Aorta (tissue), 5 donors: ENCODE data around the gene ENTPD8. TPM values are rescaled to one million over a fixed set of nuclear protein-coding genes. Genes with fewer than 3 reads are reported as not detected.

ENCODE experiments used
- ATAC-seq: fragments of 200-7000 bp; cut with Tn5 transposase; one replicate; pipeline ENCODE4 v1.9.1; 2022; ENCODE audit warnings: moderate library complexity; ENCODE audit not compliant: low FRiP score
- DNase-seq, 2 donors: peaks; one replicate each; pipeline ENCODE4 v3.0.0-alpha.2; 2020
- H3K27ac ChIP-seq, 2 donors: one replicate each; pipeline ENCODE4 v1.5.1; 2013; ENCODE audit warnings: low read length in 2 of 2, mild to moderate bottlenecking in 2 of 2, moderate library complexity in 2 of 2, control low read depth in 1 of 2, inconsistent platforms in 1 of 2, low read depth in 1 of 2
- H3K27me3 ChIP-seq, 2 donors: one replicate each; pipeline ENCODE4 v1.6.1; 2013; ENCODE audit warnings: control low read depth in 1 of 2, low read length in 1 of 2, mild to moderate bottlenecking in 1 of 2, moderate library complexity in 1 of 2; ENCODE audit not compliant: insufficient read depth in 2 of 2, control insufficient read depth in 1 of 2
- H3K36me3 ChIP-seq, 2 donors: one replicate each; pipeline ENCODE4 v1.6.1; 2013; ENCODE audit warnings: control low read depth in 1 of 2, low read length in 1 of 2, mild to moderate bottlenecking in 1 of 2; ENCODE audit not compliant: insufficient read depth in 2 of 2, control insufficient read depth in 1 of 2
- H3K4me1 ChIP-seq, 2 donors: one replicate each; pipeline ENCODE4 v1.6.1; 2013; ENCODE audit warnings: low read length in 2 of 2, control low read depth in 1 of 2, mild to moderate bottlenecking in 1 of 2, moderate library complexity in 1 of 2; ENCODE audit not compliant: insufficient read depth in 2 of 2, control insufficient read depth in 1 of 2
- H3K4me3 ChIP-seq, 2 donors: one replicate each; pipeline ENCODE4 v1.5.1; 2013; ENCODE audit warnings: low read length in 2 of 2, control low read depth in 1 of 2, mild to moderate bottlenecking in 1 of 2
- H3K9me3 ChIP-seq: one replicate; pipeline ENCODE4 v1.6.1; 2013; ENCODE audit warnings: mild to moderate bottlenecking, low read length; ENCODE audit not compliant: control insufficient read depth
- WGBS, 2 donors: extraction: QIAGEN DNeasy Blood & Tissue Kit; methylation state at CpG; one replicate each; pipeline ENCODE4 v1.1.7; 2013; 5-methylcytosine and 5-hydroxymethylcytosine counted together
- intact Hi-C, 2 donors: fragments of 100-400 bp; cut with DNase I; formaldehyde crosslinking; loops; one replicate each; pipeline versions ENCODE4 v1.14.2 to v1.15.0; 2022
- polyA plus RNA-seq, 2 donors: library from polyadenylated mRNA; stranded (reverse); fragments of 200-250 nt; gene quantifications; one replicate each; pipeline ENCODE4 v1.2.3, GENCODE V29; 2013
- total RNA-seq, 2 donors: library from RNA; stranded (reverse); fragmentation: NEBNext Ultra II Directional; extraction: Animal tissue kit (Norgen Biotek cat#: 25700); gene quantifications; one replicate each; pipeline ENCODE4 v1.2.1, GENCODE V29; 2021
- donor health status: healthy with polysubstance abuse.
- donor health status: Bipolar disorder and iron deficiency.
- donor health status: DM: no; HTN: no; CAD: no.
- donor health status: DM: no; HTN: no; CAD: no.
- donor health status: DM: yes; HTN: yes; CAD: no.

Gene ENTPD8
- total and polyA plus RNA-seq, 4 donors, result 3.1 TPM; not detected in 3

- DNase-seq, result no peak
- Histone ChIP-seq H3K9me3 (no peaks in the 10 kb centered on the region), H3K36me3 (peaks cover 0 to 2% of the 10 kb centered on the region in 2 donors), H3K27ac (no peak overlapping the region), H3K4me1 (no peaks in the 10 kb centered on the region), H3K4me3 (no peak overlapping the region), H3K27me3 (no peaks in the 10 kb centered on the region)
- 96% methylated on average over 20 to 23 of the region's 23 CpGs for whole genome bisulfite sequencing, 2 donors
- no peak for ATAC-seq
- intact Hi-C loops, result no loop called here
These were observed 48.7 kb downstream of the ENTPD8 start for GRCh38 chr9:137392232-137393007.

DNA sequence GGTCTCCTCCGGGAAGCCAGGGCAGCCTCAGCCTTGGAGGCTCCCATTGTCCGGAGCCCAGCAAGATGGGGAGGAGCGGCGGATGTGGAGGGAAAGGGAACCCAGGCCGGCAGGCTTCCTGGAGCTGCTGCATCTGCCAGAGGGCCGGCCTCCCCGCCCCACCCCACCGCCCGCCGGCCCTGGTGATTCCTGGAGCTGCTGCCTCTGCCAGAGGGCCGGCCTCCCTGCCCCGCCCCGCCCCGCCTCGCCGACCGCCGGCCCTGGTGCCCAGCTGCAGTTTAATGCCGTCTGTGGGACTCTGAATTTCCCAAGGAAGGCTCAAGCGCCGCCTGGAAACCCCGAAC is 49.8 kb downstream of the ENTPD8 start:
- no peak overlapping the region for H3K27ac ChIP-seq
- H3K27me3 ChIP-seq, result no peaks in the 10 kb centered on the region
- WGBS, 2 donors, result 88% methylated on average over 22 of the region's 22 CpGs
- H3K36me3 ChIP-seq, result peaks cover 0 to 2% of the 10 kb centered on the region in 2 donors
- no peak overlapping the region for H3K4me3 ChIP-seq
- intact Hi-C loops, result no loop called here
- ATAC-seq (no peak), DNase-seq (no peak)
- no peaks in the 10 kb centered on the region for H3K4me1 ChIP-seq
- no peaks in the 10 kb centered on the region for H3K9me3 ChIP-seq

DNA sequence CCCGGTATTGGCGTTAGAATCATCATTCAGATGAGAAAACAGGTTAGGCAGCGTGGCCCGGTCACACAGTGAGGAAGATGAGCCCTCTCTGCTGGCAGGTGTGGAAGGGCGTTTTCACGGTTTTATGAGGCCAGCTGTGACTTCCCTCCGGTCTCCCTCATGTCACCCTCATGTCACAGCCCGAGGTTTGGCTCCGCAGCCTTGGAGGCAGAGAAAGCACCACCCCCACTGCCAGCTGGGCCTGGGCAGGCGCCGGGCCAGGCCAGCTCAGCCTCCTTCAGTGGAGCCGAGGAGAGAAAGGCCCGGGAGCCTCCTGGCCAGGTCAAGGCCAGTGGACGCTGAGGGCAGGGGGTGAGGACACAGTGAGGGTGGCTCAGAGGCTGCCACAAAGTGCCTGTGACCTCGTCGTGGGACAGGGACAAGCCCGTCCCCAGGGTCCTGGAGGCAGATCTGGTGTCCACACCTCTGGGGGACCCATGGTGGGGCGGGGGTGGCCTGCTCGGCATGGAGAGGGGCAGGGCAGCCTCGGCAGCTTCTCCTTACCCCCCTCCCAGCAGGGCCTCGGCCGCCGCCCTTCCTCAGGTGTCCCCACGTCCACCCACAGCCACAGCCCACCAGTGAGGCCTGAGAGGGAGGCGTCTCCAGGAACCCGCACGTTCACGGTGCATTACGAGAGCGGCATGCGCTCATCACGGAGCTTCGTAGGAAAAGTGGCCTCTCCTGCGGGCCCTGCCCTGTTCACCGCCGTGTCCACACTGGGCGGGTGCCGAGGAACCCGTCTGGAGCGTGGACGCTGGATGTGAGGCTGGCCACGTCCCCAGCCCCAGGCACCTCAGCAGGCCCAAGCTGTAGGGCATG is 50.4 kb downstream of the ENTPD8 start:
- no peak overlapping the region for H3K27ac ChIP-seq
- no peaks in the 10 kb centered on the region for H3K9me3 ChIP-seq
- 76 to 80% methylated on average over 42 of the region's 42 CpGs for WGBS, 2 donors
- no peaks in the 10 kb centered on the region for H3K4me1 ChIP-seq
- ATAC-seq, result peak; percentile 30
- H3K27me3 ChIP-seq, result no peaks in the 10 kb centered on the region
- peaks cover 0 to 2% of the 10 kb centered on the region in 2 donors for H3K36me3 ChIP-seq
- no peak overlapping the region for H3K4me3 ChIP-seq
- no peak for DNase-seq
- intact Hi-C loops, result no loop called here

DNA sequence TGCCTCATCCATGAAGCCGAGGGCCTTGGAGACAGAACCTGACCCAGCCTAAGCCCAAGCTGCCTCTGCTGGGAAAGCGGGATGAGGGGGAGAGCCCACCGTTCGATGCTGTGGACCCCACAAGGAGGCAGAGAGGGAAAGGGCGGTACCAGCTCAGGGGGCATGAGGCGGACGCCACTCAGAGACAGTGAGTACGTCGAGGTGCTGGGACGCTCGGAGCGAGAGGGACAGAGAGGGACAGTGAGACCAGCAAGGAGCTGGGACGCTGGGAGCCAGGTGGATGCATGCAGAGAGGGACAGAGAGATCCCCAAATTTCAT is 51.8 kb downstream of the ENTPD8 start:
- Histone ChIP-seq H3K36me3 (peaks cover 0 to 3% of the 10 kb centered on the region in 2 donors), H3K4me1 (no peaks in the 10 kb centered on the region), H3K9me3 (no peaks in the 10 kb centered on the region), H3K4me3 (no peak overlapping the region), H3K27me3 (no peaks in the 10 kb centered on the region), H3K27ac (no peak overlapping the region)
- intact Hi-C loops, result no loop called here
- ATAC-seq (no peak), DNase-seq (no peak)
- 94 to 96% methylated on average over 13 of the region's 13 CpGs for WGBS, 2 donors

DNA sequence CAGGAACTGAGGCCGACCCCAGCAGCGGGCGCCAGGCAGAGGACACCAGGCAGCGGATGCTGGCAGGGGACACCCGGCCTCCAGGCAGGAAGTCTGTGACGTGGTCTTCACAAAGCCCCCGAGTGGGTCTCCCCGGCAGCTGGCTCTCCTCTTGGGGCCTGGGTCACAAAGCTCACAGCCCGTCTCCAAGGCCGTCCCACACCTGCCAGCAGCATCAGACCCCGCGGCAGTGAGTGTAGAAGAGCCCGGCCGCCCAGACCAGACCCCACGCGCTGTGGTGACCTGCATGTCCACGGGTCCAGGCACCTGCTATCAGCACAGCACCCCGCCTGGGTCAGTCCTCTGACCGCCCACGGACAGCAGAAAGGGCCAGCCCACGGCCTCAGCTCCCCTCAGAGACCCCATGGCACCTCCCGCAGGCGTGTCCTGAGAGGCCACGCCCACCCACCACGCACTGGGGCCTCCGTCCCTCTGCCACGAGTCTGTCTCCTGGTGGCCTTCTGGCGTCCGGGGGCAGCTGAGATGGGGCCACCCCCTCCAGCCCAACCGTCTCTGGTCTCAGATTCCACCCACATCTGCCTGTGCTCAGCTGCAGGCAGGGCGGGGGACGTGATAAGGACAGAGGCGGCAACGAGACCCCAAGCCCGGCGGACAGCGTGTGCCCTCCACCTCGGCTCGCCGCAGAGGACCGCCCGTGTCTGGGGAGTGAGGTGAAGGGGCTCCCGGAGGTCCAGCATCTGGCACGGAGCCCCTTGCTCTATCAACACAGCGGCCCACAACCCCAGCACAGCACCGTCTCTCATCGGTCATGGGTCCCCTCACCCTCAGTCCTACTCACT is 52.3 kb downstream of the ENTPD8 start:
- intact Hi-C loops, result no loop called here
- Histone ChIP-seq H3K4me1 (no peaks in the 10 kb centered on the region), H3K27ac (no peak overlapping the region), H3K4me3 (no peak overlapping the region), H3K36me3 (peaks cover 0 to 3% of the 10 kb centered on the region in 2 donors), H3K27me3 (no peaks in the 10 kb centered on the region), H3K9me3 (no peaks in the 10 kb centered on the region)
- 91 to 92% methylated on average over 47 of the region's 47 CpGs for WGBS, 2 donors
- DNase-seq, result no peak
- no peak for ATAC-seq

DNA sequence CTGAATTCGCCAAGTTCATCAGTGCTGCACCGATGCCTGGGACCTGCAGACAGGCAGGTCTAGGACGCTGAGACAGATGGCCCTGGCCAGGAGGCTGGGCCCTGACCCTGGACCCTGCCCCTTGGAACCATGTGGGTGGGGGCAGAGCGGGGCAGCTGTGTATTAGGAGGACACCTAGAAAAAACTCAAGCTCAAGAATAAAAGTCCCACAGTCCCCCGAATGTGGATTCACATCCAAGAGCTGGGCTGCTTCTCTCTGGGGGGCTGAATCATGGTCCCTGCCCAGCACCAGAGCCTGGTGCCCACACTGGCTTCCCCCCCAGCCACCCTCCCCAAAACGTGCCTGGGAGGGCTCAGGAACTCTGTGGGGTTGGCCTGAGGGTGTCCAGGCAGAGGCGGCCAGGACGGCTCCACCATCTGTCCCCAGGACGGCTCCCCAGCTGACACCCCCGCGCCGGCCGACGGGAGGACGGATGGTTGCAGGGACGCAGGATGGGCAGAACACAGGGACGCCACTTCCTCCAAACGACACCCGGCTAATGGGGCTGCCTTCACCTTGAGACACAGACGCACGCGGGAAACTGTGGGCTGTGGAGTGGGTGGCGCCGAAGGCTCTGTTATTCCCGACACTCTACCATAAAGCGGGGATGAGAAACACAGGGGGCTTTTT is 53.1 kb downstream of the ENTPD8 start:
- intact Hi-C loops, result no loop called here
- no peak overlapping the region for H3K27ac ChIP-seq
- H3K4me3 ChIP-seq, result no peak overlapping the region
- WGBS, 2 donors, result 88 to 89% methylated on average over 25 to 26 of the region's 26 CpGs
- no peaks in the 10 kb centered on the region for H3K27me3 ChIP-seq
- no peaks in the 10 kb centered on the region for H3K9me3 ChIP-seq
- ATAC-seq (no peak), DNase-seq (no peak)
- H3K4me1 ChIP-seq, result no peaks in the 10 kb centered on the region
- peaks cover 0 to 3% of the 10 kb centered on the region in 2 donors for H3K36me3 ChIP-seq

GRCh38 chr9:137387114-137387890 is 53.9 kb downstream of the ENTPD8 start:
- intact Hi-C loops, result no loop called here
- peaks cover 0 to 1% of the 10 kb centered on the region in 2 donors for H3K36me3 ChIP-seq
- no peak overlapping the region for H3K4me3 ChIP-seq
- H3K27ac ChIP-seq, result no peak overlapping the region
- ATAC-seq, result no peak
- no peak for DNase-seq
- 82% methylated on average over 34 of the region's 34 CpGs for WGBS, 2 donors
- no peaks in the 10 kb centered on the region for H3K27me3 ChIP-seq
- H3K4me1 ChIP-seq, result no peaks in the 10 kb centered on the region
- no peaks in the 10 kb centered on the region for H3K9me3 ChIP-seq
